ENCODE data around the gene CHRM5.

The CHRM5 gene

GRCh38 chr15:33963831-33964664, 4.2 kb upstream of the CHRM5 start:
- no peak overlapping the region for H4K91ac ChIP-seq (ENCODE audit: low read depth, low read length, poor library complexity)
- H2BK5ac ChIP-seq (ENCODE audit: low read length) = no peak overlapping the region
- no peak overlapping the region for H2BK15ac ChIP-seq (ENCODE audit: low read length)
- H3K27ac ChIP-seq (replicated peaks; ENCODE audit: low read length) = no peak overlapping the region
- no peak overlapping the region for H3K14ac ChIP-seq (ENCODE audit: low read length)
- H2AK5ac ChIP-seq (ENCODE audit: low read depth, low read length) = no peak overlapping the region
- no peaks in the 10 kb centered on the region for H3K27me3 ChIP-seq (ENCODE audit: control insufficient read depth in 3 of 3, insufficient read depth in 3 of 3, low read depth in 1 of 3, low read length in 3 of 3)
- peaks cover 0 to 18% of the 10 kb centered on the region in 2 donors for H3K4me1 ChIP-seq (ENCODE audit: control insufficient read depth in 2 of 2, insufficient read depth in 1 of 2, low read depth in 1 of 2, low read length in 2 of 2)
- H2BK120ac ChIP-seq (ENCODE audit: low read depth, low read length) = no peak overlapping the region
- no peak overlapping the region for H3K18ac ChIP-seq (ENCODE audit: low read length)
- no peak overlapping the region for H2AFZ ChIP-seq (ENCODE audit: low read length)
- H3K36me3 ChIP-seq (replicated peaks in 1 of 2; ENCODE audit: control insufficient read depth in 2 of 2, insufficient read depth in 2 of 2, low read length in 2 of 2) = no peaks in the 10 kb centered on the region
- H3K23ac ChIP-seq (ENCODE audit: low read depth, low read length, poor library complexity) = no peak overlapping the region
- no peak overlapping the region for H3K9ac ChIP-seq (ENCODE audit: low read depth, low read length, poor library complexity)
- H3K4ac ChIP-seq (ENCODE audit: low read length) = no peak overlapping the region
- no peak overlapping the region for H2BK12ac ChIP-seq (ENCODE audit: low read length)
- no peak overlapping the region for H3K4me2 ChIP-seq (ENCODE audit: insufficient read depth, low read length, poor library complexity, severe bottlenecking)
- H3K79me1 ChIP-seq (ENCODE audit: low read depth, low read length) = no peaks in the 10 kb centered on the region
- H3K4me3 ChIP-seq (ENCODE audit: low read length in 2 of 2) = no peak overlapping the region
- no CpG with 5 or more reads among the region's 8 CpGs for WGBS, 2 donors (ENCODE audit: extremely low coverage in 2 of 2, insufficient read length in 2 of 2, insufficient replicate concordance in 1 of 2)
- peak; percentile 11 for DNase-seq (ENCODE audit: low spot score)
- no peaks in the 10 kb centered on the region for H3K9me3 ChIP-seq (replicated peaks in 1 of 2; ENCODE audit: control insufficient read depth in 2 of 2, insufficient read depth in 1 of 2, low read depth in 1 of 2, low read length in 2 of 2)
- H4K8ac ChIP-seq (ENCODE audit: low read depth, low read length) = no peak overlapping the region

GRCh38 chr15:33964665-33965040, 3.6 kb upstream of the CHRM5 start:
- H3K23ac ChIP-seq (ENCODE audit: low read depth, low read length, poor library complexity) = no peak overlapping the region
- H2BK120ac ChIP-seq (ENCODE audit: low read depth, low read length) = no peak overlapping the region
- H2BK15ac ChIP-seq (ENCODE audit: low read length) = no peak overlapping the region
- H3K9me3 ChIP-seq (replicated peaks in 1 of 2; ENCODE audit: control insufficient read depth in 2 of 2, insufficient read depth in 1 of 2, low read depth in 1 of 2, low read length in 2 of 2) = no peaks in the 10 kb centered on the region
- no peak overlapping the region for H3K4me2 ChIP-seq (ENCODE audit: insufficient read depth, low read length, poor library complexity, severe bottlenecking)
- H3K79me1 ChIP-seq (ENCODE audit: low read depth, low read length) = no peaks in the 10 kb centered on the region
- no peak overlapping the region for H2AFZ ChIP-seq (ENCODE audit: low read length)
- H4K8ac ChIP-seq (ENCODE audit: low read depth, low read length) = no peak overlapping the region
- no peak overlapping the region for H2BK5ac ChIP-seq (ENCODE audit: low read length)
- H3K36me3 ChIP-seq (replicated peaks in 1 of 2; ENCODE audit: control insufficient read depth in 2 of 2, insufficient read depth in 2 of 2, low read length in 2 of 2) = no peaks in the 10 kb centered on the region
- H3K4ac ChIP-seq (ENCODE audit: low read length) = no peak overlapping the region
- H3K27me3 ChIP-seq (ENCODE audit: control insufficient read depth in 3 of 3, insufficient read depth in 3 of 3, low read depth in 1 of 3, low read length in 3 of 3) = no peaks in the 10 kb centered on the region
- DNase-seq (ENCODE audit: low spot score) = no peak
- H3K9ac ChIP-seq (ENCODE audit: low read depth, low read length, poor library complexity) = no peak overlapping the region
- H3K18ac ChIP-seq (ENCODE audit: low read length) = no peak overlapping the region
- H2BK12ac ChIP-seq (ENCODE audit: low read length) = no peak overlapping the region
- no peak overlapping the region for H3K14ac ChIP-seq (ENCODE audit: low read length)
- WGBS, 2 donors (ENCODE audit: extremely low coverage in 2 of 2, insufficient read length in 2 of 2, insufficient replicate concordance in 1 of 2) = no CpG with 5 or more reads among the region's 2 CpGs
- H2AK5ac ChIP-seq (ENCODE audit: low read depth, low read length) = no peak overlapping the region
- no peak overlapping the region for H3K27ac ChIP-seq (replicated peaks; ENCODE audit: low read length)
- no peak overlapping the region for H3K4me3 ChIP-seq (ENCODE audit: low read length in 2 of 2)
- peaks cover 0 to 13% of the 10 kb centered on the region in 2 donors for H3K4me1 ChIP-seq (ENCODE audit: control insufficient read depth in 2 of 2, insufficient read depth in 1 of 2, low read depth in 1 of 2, low read length in 2 of 2)
- H4K91ac ChIP-seq (ENCODE audit: low read depth, low read length, poor library complexity) = no peak overlapping the region

- Histone ChIP-seq H4K8ac (ENCODE audit: low read depth, low read length) (no peak overlapping the region), H2BK120ac (ENCODE audit: low read depth, low read length) (no peak overlapping the region), H2BK5ac (ENCODE audit: low read length) (no peak overlapping the region), H3K9me3 (replicated peaks in 1 of 2; ENCODE audit: control insufficient read depth in 2 of 2, insufficient read depth in 1 of 2, low read depth in 1 of 2, low read length in 2 of 2) (no peaks in the 10 kb centered on the region), H2AK5ac (ENCODE audit: low read depth, low read length) (no peak overlapping the region), H2AFZ (ENCODE audit: low read length) (peak overlapping the region; percentile 46), H3K18ac (ENCODE audit: low read length) (no peak overlapping the region), H2BK15ac (ENCODE audit: low read length) (no peak overlapping the region), H3K23ac (ENCODE audit: low read depth, low read length, poor library complexity) (no peak overlapping the region), H3K4ac (ENCODE audit: low read length) (no peak overlapping the region), H3K4me2 (ENCODE audit: insufficient read depth, low read length, poor library complexity, severe bottlenecking) (no peak overlapping the region), H2BK12ac (ENCODE audit: low read length) (no peak overlapping the region), H3K4me3 (ENCODE audit: low read length in 2 of 2) (no peak overlapping the region), H3K4me1 (ENCODE audit: control insufficient read depth in 2 of 2, insufficient read depth in 1 of 2, low read depth in 1 of 2, low read length in 2 of 2) (peaks cover 0 to 4% of the 10 kb centered on the region in 2 donors), H3K27me3 (ENCODE audit: control insufficient read depth in 3 of 3, insufficient read depth in 3 of 3, low read depth in 1 of 3, low read length in 3 of 3) (no peaks in the 10 kb centered on the region), H3K36me3 (replicated peaks in 1 of 2; ENCODE audit: control insufficient read depth in 2 of 2, insufficient read depth in 2 of 2, low read length in 2 of 2) (no peaks in the 10 kb centered on the region), H3K14ac (ENCODE audit: low read length) (no peak overlapping the region), H3K27ac (replicated peaks; ENCODE audit: low read length) (no peak overlapping the region), H3K9ac (ENCODE audit: low read depth, low read length, poor library complexity) (no peak overlapping the region), H3K79me1 (ENCODE audit: low read depth, low read length) (no peaks in the 10 kb centered on the region), H4K91ac (ENCODE audit: low read depth, low read length, poor library complexity) (no peak overlapping the region)
- no CpG with 5 or more reads among the region's 3 CpGs for WGBS, 2 donors (ENCODE audit: extremely low coverage in 2 of 2, insufficient read length in 2 of 2, insufficient replicate concordance in 1 of 2)
- DNase-seq (ENCODE audit: low spot score) = no peak
Observed at GRCh38 chr15:33968821-33969220, 524 bp downstream of the CHRM5 start.

- no CpG with 5 or more reads among the region's 2 CpGs for WGBS, 2 donors (ENCODE audit: extremely low coverage in 2 of 2, insufficient read length in 2 of 2, insufficient replicate concordance in 1 of 2)
- H3K36me3 ChIP-seq (replicated peaks in 1 of 2; ENCODE audit: control insufficient read depth in 2 of 2, insufficient read depth in 2 of 2, low read length in 2 of 2) = no peaks in the 10 kb centered on the region
- no peak overlapping the region for H3K4ac ChIP-seq (ENCODE audit: low read length)
Observed at GRCh38 chr15:33971811-33972210, 3.5 kb downstream of the CHRM5 start.

More at GRCh38 chr15:33971811-33972210, 3.5 kb downstream of the CHRM5 start:
- Histone ChIP-seq H2BK120ac (ENCODE audit: low read depth, low read length) (no peak overlapping the region), H3K9me3 (replicated peaks in 1 of 2; ENCODE audit: control insufficient read depth in 2 of 2, insufficient read depth in 1 of 2, low read depth in 1 of 2, low read length in 2 of 2) (no peaks in the 10 kb centered on the region), H2BK15ac (ENCODE audit: low read length) (no peak overlapping the region), H3K18ac (ENCODE audit: low read length) (no peak overlapping the region), H4K8ac (ENCODE audit: low read depth, low read length) (no peak overlapping the region), H2BK5ac (ENCODE audit: low read length) (no peak overlapping the region), H3K14ac (ENCODE audit: low read length) (no peak overlapping the region), H3K4me2 (ENCODE audit: insufficient read depth, low read length, poor library complexity, severe bottlenecking) (no peak overlapping the region), H3K79me1 (ENCODE audit: low read depth, low read length) (no peaks in the 10 kb centered on the region), H2AFZ (ENCODE audit: low read length) (no peak overlapping the region), H4K91ac (ENCODE audit: low read depth, low read length, poor library complexity) (no peak overlapping the region), H2BK12ac (ENCODE audit: low read length) (no peak overlapping the region), H3K27ac (replicated peaks; ENCODE audit: low read length) (no peak overlapping the region), H3K4me1 (ENCODE audit: control insufficient read depth in 2 of 2, insufficient read depth in 1 of 2, low read depth in 1 of 2, low read length in 2 of 2) (peaks cover 0 to 4% of the 10 kb centered on the region in 2 donors), H3K9ac (ENCODE audit: low read depth, low read length, poor library complexity) (no peak overlapping the region), H3K23ac (ENCODE audit: low read depth, low read length, poor library complexity) (no peak overlapping the region), H2AK5ac (ENCODE audit: low read depth, low read length) (no peak overlapping the region), H3K4me3 (ENCODE audit: low read length in 2 of 2) (no peak overlapping the region), H3K27me3 (ENCODE audit: control insufficient read depth in 3 of 3, insufficient read depth in 3 of 3, low read depth in 1 of 3, low read length in 3 of 3) (no peaks in the 10 kb centered on the region)
- DNase-seq (ENCODE audit: low spot score) = no peak
